ENCODE results near the gene LRRC71. TPM values are rescaled to one million over a fixed set of nuclear protein-coding genes. Genes with fewer than 3 reads are reported as not detected.

The LRRC71 gene
- total RNA-seq, 4 donors from 2014 or later, result 0.40 TPM; not detected in 3

DNA sequence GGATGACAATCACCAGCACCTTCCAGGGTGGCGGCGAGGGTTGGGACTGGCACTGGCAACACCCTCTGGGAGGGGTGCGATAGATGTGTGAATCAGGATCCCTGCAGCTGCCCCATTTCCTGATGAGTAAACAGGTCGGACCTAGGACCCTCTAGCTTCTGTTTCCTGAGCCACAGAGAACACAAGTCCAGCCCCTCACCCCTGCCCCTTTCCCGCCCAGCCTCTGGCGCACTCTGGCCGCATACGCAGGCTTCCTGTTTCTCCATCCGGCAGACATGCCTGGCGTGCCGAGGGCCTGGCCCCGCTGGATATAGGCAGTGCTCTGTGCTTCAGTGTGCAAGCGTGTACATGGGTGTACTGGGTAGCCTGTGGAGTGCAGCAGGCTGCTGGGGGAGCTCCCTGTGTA is 22.3 kb upstream of the LRRC71 start:
- H3K27me3 ChIP-seq, result peaks cover 79% of the 10 kb centered on the region
- peak overlapping the region in 1 of 2 donors; percentile 12 for H3K4me3 ChIP-seq
- H3K36me3 ChIP-seq, result no peaks in the 10 kb centered on the region
- peak overlapping the region in 3 of 4 donors; percentile 73 to 90 (median 83) for H3K27ac ChIP-seq
- H3K9me3 ChIP-seq, result no peaks in the 10 kb centered on the region
- peak; percentile 33 for TF ChIP-seq POLR2AphosphoS5 (IDR thresholded peaks at IDR 0.05)
- TF ChIP-seq EP300 (IDR thresholded peaks at IDR 0.05), result no peak
- 53% methylated on average over 10 of the region's 13 CpGs; no CpG with 5 or more reads in 1 of the 2 donors for WGBS, 2 donors (ENCODE audit: low coverage in 1 of 2)
- peaks cover 0 to 100% (median 20%) of the 10 kb centered on the region in 3 donors for H3K4me1 ChIP-seq
- ATAC-seq, result peak; percentile 39

DNA sequence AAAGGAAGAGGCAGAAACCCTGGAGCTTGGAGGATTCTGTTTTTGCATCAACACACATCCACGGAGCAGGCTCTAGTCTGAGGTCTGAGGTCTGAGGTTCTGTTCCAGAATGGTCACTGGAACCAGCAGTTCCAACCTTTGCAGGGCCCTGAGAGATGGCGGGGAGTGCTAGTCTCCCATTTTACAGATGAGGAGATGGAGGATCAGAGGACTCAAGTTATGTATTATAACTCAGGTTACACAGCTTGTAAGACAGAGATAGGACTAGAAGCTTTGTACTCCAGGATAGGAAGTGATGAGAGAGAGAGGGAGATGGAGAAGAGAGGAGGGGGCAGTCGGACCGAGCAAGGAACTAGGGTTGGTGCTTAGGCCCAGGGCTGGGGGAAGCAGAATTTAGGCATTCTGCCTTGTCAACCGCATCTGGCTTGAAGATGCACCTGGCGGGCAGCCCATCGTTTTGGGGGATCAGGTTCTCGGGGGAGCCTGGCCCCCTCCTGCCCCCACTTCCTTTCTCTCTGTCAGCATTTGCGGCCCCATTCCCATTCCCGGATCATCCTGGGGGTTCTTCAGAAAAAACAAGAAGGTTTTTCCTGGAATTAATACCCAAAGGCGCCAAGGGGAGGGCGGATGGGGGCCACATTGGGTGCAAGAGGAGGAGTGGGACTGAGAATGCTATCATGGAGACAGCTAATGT is 21.3 kb upstream of the LRRC71 start:
- 67 to 85% methylated on average over 7 to 9 of the region's 12 CpGs for WGBS, 2 donors (ENCODE audit: low coverage in 1 of 2)
- Histone ChIP-seq H3K9me3 (no peaks in the 10 kb centered on the region), H3K27ac (peak overlapping the region in 2 of 4 donors; percentile 83 to 90), H3K36me3 (no peaks in the 10 kb centered on the region), H3K4me1 (peaks cover 0 to 100% (median 15%) of the 10 kb centered on the region in 3 donors), H3K27me3 (peaks cover 69% of the 10 kb centered on the region), H3K4me3 (no peak overlapping the region)
- ATAC-seq, result no peak
- TF ChIP-seq POLR2A (IDR thresholded peaks at IDR 0.05), result no peak
- no peak for TF ChIP-seq EP300 (IDR thresholded peaks at IDR 0.05)
- TF ChIP-seq POLR2AphosphoS5 (IDR thresholded peaks at IDR 0.05), result no peak
- TF ChIP-seq, protein P1, sequence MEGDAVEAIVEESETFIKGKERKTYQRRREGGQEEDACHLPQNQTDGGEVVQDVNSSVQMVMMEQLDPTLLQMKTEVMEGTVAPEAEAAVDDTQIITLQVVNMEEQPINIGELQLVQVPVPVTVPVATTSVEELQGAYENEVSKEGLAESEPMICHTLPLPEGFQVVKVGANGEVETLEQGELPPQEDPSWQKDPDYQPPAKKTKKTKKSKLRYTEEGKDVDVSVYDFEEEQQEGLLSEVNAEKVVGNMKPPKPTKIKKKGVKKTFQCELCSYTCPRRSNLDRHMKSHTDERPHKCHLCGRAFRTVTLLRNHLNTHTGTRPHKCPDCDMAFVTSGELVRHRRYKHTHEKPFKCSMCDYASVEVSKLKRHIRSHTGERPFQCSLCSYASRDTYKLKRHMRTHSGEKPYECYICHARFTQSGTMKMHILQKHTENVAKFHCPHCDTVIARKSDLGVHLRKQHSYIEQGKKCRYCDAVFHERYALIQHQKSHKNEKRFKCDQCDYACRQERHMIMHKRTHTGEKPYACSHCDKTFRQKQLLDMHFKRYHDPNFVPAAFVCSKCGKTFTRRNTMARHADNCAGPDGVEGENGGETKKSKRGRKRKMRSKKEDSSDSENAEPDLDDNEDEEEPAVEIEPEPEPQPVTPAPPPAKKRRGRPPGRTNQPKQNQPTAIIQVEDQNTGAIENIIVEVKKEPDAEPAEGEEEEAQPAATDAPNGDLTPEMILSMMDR (IDR thresholded peaks at IDR 0.05), result no peak

DNA sequence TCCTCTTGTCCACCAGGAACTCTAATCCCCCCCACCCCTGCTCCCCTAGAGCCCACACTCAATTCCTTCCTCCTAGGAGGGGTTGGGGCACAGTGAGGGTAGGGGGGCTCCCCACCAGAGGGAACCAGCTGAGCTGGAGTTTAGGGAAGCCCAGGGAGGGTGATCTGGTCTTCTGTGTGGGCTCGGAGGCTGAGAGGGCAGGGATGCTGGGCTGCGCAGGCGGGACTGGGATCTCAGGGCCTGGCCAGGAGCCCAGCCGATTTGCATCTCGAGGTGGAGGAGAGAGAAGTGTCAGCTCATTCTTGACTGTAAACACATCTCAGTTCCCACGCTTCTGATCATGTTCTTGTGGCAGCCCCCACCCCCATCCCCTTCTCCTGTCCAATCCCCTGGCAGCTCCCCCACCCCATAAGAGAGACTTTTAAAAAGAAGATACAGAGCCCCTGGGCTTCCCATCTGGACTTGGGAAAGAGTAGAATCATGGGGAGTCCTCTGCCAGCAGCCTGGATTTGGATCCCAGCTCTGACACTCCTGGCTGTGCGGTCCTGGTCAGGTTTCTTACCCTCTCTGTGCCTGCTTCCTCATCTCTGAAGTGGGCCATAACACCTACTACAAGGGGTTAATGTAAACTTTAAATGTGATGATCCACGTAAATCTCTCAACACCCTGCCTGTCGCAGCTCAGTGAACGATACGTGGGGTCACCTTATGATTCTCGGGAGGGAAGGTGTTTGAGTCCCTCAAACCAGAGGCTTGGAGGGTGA is 20.3 kb upstream of the LRRC71 start:
- no peak for ATAC-seq
- Histone ChIP-seq H3K4me3 (no peak overlapping the region), H3K27ac (peak overlapping the region in 1 of 4 donors; percentile 26), H3K36me3 (no peaks in the 10 kb centered on the region), H3K27me3 (peaks cover 59% of the 10 kb centered on the region), H3K9me3 (no peaks in the 10 kb centered on the region), H3K4me1 (peaks cover 0 to 96% (median 14%) of the 10 kb centered on the region in 3 donors)
- no peak for TF ChIP-seq POLR2A (IDR thresholded peaks at IDR 0.05)
- no peak for TF ChIP-seq EP300 (IDR thresholded peaks at IDR 0.05)
- TF ChIP-seq POLR2AphosphoS5 (IDR thresholded peaks at IDR 0.05), result no peak
- TF ChIP-seq, protein P1 (IDR thresholded peaks at IDR 0.05), result no peak
- WGBS, 2 donors (ENCODE audit: low coverage in 1 of 2), result 40 to 100% methylated on average over 4 to 9 of the region's 12 CpGs

DNA sequence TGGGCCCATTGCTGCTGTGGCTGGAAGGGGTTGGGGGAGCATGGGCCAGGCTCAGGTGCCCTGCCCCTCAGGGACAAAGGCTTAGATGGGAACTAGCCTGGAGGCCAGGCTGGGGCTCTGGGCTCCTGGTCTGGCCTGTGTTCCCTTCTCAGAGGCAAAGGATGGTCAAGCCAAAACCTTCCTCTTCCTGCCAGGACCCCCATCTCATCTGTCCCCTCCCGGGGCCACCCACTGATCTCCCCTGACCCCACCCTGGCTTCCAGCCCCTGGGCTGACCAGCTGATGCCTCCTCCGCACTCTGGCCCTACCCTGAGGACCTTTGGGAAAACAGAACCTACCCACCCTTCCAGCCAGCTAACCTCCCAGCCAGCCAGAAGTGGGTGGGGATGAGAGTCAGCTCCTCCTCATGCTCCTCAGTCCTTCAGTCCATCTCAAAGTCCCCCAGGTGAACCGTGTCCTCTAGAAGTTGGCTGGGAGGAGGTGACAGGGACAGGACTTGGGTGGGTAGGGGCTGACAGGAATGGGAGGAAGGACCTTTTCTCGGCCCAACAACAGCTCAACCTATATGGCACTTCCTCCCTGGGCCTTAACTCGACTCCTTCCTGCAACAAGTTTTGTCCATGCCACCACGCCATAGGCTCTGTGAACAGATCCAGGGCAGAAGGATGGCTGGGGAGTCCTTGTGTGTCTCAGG is 19.4 kb upstream of the LRRC71 start:
- no peak for TF ChIP-seq POLR2AphosphoS5 (IDR thresholded peaks at IDR 0.05)
- TF ChIP-seq, protein P1 (IDR thresholded peaks at IDR 0.05), result no peak
- no peak for TF ChIP-seq EP300 (IDR thresholded peaks at IDR 0.05)
- no peak for TF ChIP-seq POLR2A (IDR thresholded peaks at IDR 0.05)
- peaks cover 58% of the 10 kb centered on the region for H3K27me3 ChIP-seq
- peaks cover 0 to 87% (median 12%) of the 10 kb centered on the region in 3 donors for H3K4me1 ChIP-seq
- 74 to 100% methylated on average over 1 to 3 of the region's 6 CpGs for WGBS, 2 donors (ENCODE audit: low coverage in 1 of 2)
- H3K4me3 ChIP-seq, result no peak overlapping the region
- H3K36me3 ChIP-seq, result peaks cover 0 to 3% of the 10 kb centered on the region in 2 donors
- peak overlapping the region in 1 of 4 donors; percentile 26 for H3K27ac ChIP-seq
- H3K9me3 ChIP-seq, result no peaks in the 10 kb centered on the region
- no peak for ATAC-seq

DNA sequence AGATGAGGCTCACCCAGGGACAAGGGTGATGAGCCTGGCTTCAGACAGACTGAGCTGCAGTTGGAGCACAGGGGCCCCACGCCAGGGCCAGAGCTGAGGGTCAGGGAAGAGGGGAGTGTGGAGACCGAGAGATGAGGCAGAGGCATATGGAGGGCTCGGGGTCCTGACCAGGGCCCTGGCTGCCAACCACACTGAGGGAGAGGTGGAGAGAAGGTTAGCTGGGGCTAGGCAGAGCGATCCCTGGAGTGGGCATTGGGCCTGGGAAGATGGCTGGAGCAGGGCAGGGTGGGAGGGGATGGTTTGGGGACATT is 18.9 kb upstream of the LRRC71 start:
- no peak overlapping the region for H3K4me3 ChIP-seq

More for the DNA sequence above, 18.9 kb upstream of the LRRC71 start:
- Histone ChIP-seq H3K9me3 (no peaks in the 10 kb centered on the region), H3K36me3 (peaks cover 0 to 8% of the 10 kb centered on the region in 2 donors), H3K4me1 (peaks cover 0 to 85% (median 12%) of the 10 kb centered on the region in 3 donors), H3K27ac (peak overlapping the region in 2 of 4 donors; percentile 26 to 41), H3K27me3 (peaks cover 60% of the 10 kb centered on the region)
- ATAC-seq, result no peak
- TF ChIP-seq POLR2AphosphoS5 (IDR thresholded peaks at IDR 0.05) (no peak), EP300 (IDR thresholded peaks at IDR 0.05) (no peak), POLR2A (IDR thresholded peaks at IDR 0.05) (no peak)
- TF ChIP-seq, protein P1 (IDR thresholded peaks at IDR 0.05), result no peak
- 89% methylated on average over 4 of the region's 4 CpGs; no CpG with 5 or more reads in 1 of the 2 donors for WGBS, 2 donors (ENCODE audit: low coverage in 1 of 2)
